ENCODE measurements around the gene LRRC3. TPM values are rescaled to one million over a fixed set of nuclear protein-coding genes. Genes with fewer than 3 reads are reported as not detected.

LRRC3 gene
- total and polyA plus RNA-seq, 5 experiments from 2014 or later, result 0.06 to 0.91 (median 0.32) TPM

- no peak overlapping the region for H3K27ac Mint-ChIP-seq
- H3K27me3 Mint-ChIP-seq, result no peaks in the 10 kb centered on the region
- DNase-seq (peak in 1 of 10 donors; percentile 40), ATAC-seq (no peak)
- peaks cover 0 to 12% (median 0%) of the 10 kb centered on the region in 9 donors for H3K9me3 Mint-ChIP-seq
- H3K36me3 Mint-ChIP-seq, result no peaks in the 10 kb centered on the region
- peaks cover 0 to 9% (median 4%) of the 10 kb centered on the region in 4 donors for H3K4me1 Mint-ChIP-seq
- peak overlapping the region in 9 of 10 donors; percentile 28 to 80 (median 57) for H3K4me3 Mint-ChIP-seq
- POLR2A ChIA-PET, result interaction anchor here (1.2 kb wide), 1 partner anchor 118 kb away, joined by 3 read pairs; the partner anchor contains the start of gene CFAP410
These were observed 1.8 kb downstream of the LRRC3 start for GRCh38 chr21:44456915-44457736.

- POLR2A ChIA-PET, result no interaction called here
- ATAC-seq (no peak), DNase-seq (peak in 1 of 10 donors; percentile 59)
- Mint-ChIP-seq H3K27me3 (peaks cover 0 to 2% (median 0%) of the 10 kb centered on the region in 5 donors), H3K4me1 (peaks cover 0 to 8% (median 4%) of the 10 kb centered on the region in 4 donors), H3K27ac (no peak overlapping the region), H3K36me3 (no peaks in the 10 kb centered on the region), H3K4me3 (no peak overlapping the region), H3K9me3 (peaks cover 0 to 4% (median 0%) of the 10 kb centered on the region in 9 donors)
These were observed 3.8 kb downstream of the LRRC3 start for GRCh38 chr21:44458971-44459711.

DNA sequence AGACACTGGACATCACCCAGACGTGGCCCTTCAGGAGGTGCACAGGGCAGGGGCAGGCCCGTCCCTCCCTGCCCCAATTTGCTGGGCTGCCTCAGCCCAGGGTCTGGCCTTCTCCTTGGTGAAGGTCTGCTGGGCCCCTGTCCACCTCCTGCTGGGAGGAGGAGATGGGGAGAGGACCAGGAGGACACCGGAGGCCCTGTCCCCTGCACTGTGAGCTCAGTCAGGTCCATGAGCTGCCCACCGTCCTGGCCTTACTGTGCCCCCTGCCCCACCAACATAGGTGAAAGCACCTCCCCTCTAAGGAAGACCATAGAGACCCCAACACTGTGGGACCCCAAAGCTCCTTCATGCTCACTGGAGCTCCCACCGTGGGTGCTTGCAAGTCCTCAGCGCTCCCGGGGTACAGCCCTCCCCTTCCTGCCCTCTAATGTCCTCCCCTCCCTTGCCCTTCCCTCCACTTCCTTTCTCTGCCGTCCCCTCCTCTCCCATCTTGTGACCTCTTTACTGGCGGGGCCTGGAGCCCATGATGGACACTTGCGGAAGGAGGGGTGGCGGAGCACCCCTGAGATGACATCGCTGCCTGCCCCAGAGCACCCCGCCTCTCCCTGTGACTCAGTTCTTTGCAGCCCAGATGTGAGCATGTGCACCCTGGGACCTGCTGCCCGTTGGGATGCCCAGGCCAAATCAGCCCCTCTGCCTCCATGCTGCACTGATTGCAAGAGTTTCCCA is 4.6 kb downstream of the LRRC3 start:
- peaks cover 0 to 2% (median 0%) of the 10 kb centered on the region in 5 donors for H3K27me3 Mint-ChIP-seq
- peak overlapping the region in 2 of 10 donors; percentile 4 to 67 for H3K27ac Mint-ChIP-seq
- H3K4me1 Mint-ChIP-seq, result peaks cover 0 to 4% (median under 1%) of the 10 kb centered on the region in 4 donors
- no peak overlapping the region for H3K4me3 Mint-ChIP-seq
- H3K36me3 Mint-ChIP-seq, result no peaks in the 10 kb centered on the region
- ATAC-seq (no peak), DNase-seq (peak in 1 of 10 donors; percentile 48)
- H3K9me3 Mint-ChIP-seq, result peaks cover 0 to 2% (median 0%) of the 10 kb centered on the region in 9 donors
- POLR2A ChIA-PET, result no interaction called here

GRCh38 chr21:44460441-44460755 is 5.1 kb downstream of the LRRC3 start:
- DNase-seq (no peak), ATAC-seq (no peak)
- H3K9me3 Mint-ChIP-seq, result no peaks in the 10 kb centered on the region
- H3K27me3 Mint-ChIP-seq, result peaks cover 0 to 2% (median 0%) of the 10 kb centered on the region in 5 donors
- H3K4me3 Mint-ChIP-seq, result no peak overlapping the region
- H3K27ac Mint-ChIP-seq, result peak overlapping the region in 1 of 10 donors; percentile 4
- no peaks in the 10 kb centered on the region for H3K36me3 Mint-ChIP-seq
- H3K4me1 Mint-ChIP-seq, result peaks cover 0 to 4% (median under 1%) of the 10 kb centered on the region in 4 donors
- POLR2A ChIA-PET, result no interaction called here

DNA sequence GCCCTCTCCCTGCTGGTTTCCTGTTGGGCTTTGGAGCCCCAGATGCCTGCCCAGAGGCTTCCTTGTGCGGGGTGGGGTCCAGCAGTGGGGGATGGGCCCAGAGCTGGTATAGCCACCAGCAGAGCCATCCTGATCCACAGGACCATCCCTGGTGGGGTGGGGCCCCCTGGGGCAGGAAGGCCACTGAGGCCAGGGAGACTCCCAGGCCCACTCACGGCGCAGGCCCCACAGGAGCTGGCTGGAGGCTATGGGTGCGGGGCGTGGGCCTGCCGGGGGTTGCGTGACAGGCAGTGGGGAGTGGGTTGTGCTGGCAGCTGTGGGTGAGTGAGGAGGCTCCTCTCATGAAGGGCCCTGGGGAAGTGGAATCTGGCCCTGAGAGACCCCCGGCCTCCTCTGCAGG is 5.7 kb downstream of the LRRC3 start:
- peaks cover 0 to 4% (median under 1%) of the 10 kb centered on the region in 4 donors for H3K4me1 Mint-ChIP-seq
- no peaks in the 10 kb centered on the region for H3K9me3 Mint-ChIP-seq
- no peak for ATAC-seq
- H3K27me3 Mint-ChIP-seq, result peaks cover 0 to 2% (median 0%) of the 10 kb centered on the region in 5 donors
- DNase-seq, result peak in 1 of 10 donors; percentile 19
- no peak overlapping the region for H3K4me3 Mint-ChIP-seq
- no peaks in the 10 kb centered on the region for H3K36me3 Mint-ChIP-seq
- POLR2A ChIA-PET, result no interaction called here
- H3K27ac Mint-ChIP-seq, result no peak overlapping the region

DNA sequence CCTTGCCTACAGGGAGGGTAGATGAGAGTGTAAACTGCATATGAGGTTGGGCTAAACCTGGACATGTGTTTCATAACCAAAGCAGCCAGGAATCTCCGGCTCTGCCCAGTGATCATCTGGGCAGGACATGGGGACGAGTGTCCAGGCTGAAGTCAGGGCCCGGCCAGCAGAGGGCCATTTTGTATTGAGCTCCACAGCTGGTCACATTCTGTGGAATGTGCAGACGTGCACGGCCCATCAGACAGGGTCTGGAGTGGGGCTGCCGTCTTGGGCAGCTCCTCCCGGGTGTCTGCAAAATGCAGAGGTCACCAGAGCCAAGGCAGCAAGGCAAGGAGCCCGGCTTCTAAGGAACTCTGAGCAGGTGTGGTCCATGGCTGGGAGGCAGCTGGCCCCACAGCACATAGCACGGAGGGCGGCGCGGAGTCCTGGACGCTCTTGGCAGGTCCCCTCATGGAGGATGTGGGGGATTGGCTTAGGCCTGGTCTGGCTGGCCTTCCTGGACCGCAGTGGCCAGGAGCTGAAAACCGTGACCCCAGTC is 6.2 kb downstream of the LRRC3 start:
- DNase-seq (peak in 1 of 10 donors; percentile 34), ATAC-seq (no peak)
- Mint-ChIP-seq H3K36me3 (no peaks in the 10 kb centered on the region), H3K4me3 (no peak overlapping the region), H3K9me3 (no peaks in the 10 kb centered on the region), H3K4me1 (peaks cover 0 to 4% (median 0%) of the 10 kb centered on the region in 4 donors), H3K27me3 (peaks cover 0 to 2% (median 0%) of the 10 kb centered on the region in 5 donors), H3K27ac (no peak overlapping the region)
- POLR2A ChIA-PET, result no interaction called here

- H3K27me3 Mint-ChIP-seq, result peaks cover 0 to 2% (median 0%) of the 10 kb centered on the region in 5 donors
- ATAC-seq, result no peak
- no peak overlapping the region for H3K4me3 Mint-ChIP-seq
- POLR2A ChIA-PET, result no interaction called here
- DNase-seq, result no peak
- peak overlapping the region in 1 of 10 donors; percentile 67 for H3K27ac Mint-ChIP-seq
- H3K4me1 Mint-ChIP-seq, result peaks cover 0 to 4% (median 0%) of the 10 kb centered on the region in 4 donors
- H3K36me3 Mint-ChIP-seq, result no peaks in the 10 kb centered on the region
- H3K9me3 Mint-ChIP-seq, result no peaks in the 10 kb centered on the region
These were observed 7.0 kb downstream of the LRRC3 start for GRCh38 chr21:44462086-44462833.

- H3K9me3 Mint-ChIP-seq, result no peaks in the 10 kb centered on the region
- peaks cover 0 to 4% (median 0%) of the 10 kb centered on the region in 4 donors for H3K4me1 Mint-ChIP-seq
- no peak overlapping the region for H3K27ac Mint-ChIP-seq
- H3K36me3 Mint-ChIP-seq, result no peaks in the 10 kb centered on the region
- no peak for DNase-seq
- POLR2A ChIA-PET, result no interaction called here
- ATAC-seq, result no peak
- peaks cover 0 to 2% (median 0%) of the 10 kb centered on the region in 5 donors for H3K27me3 Mint-ChIP-seq
- H3K4me3 Mint-ChIP-seq, result no peak overlapping the region
These were observed 7.5 kb downstream of the LRRC3 start for GRCh38 chr21:44462834-44463200.

GRCh38 chr21:44463724-44464123 is 8.4 kb downstream of the LRRC3 start:
- Mint-ChIP-seq H3K36me3 (no peaks in the 10 kb centered on the region), H3K27ac (peak overlapping the region in 2 of 10 donors; percentile 6 to 69), H3K4me1 (peaks cover 0 to 4% (median 0%) of the 10 kb centered on the region in 4 donors), H3K27me3 (peaks cover 0 to 2% (median 0%) of the 10 kb centered on the region in 5 donors), H3K9me3 (no peaks in the 10 kb centered on the region), H3K4me3 (no peak overlapping the region)
- DNase-seq (no peak), ATAC-seq (no peak)
- POLR2A ChIA-PET, result no interaction called here

- ATAC-seq, result no peak
- no peak overlapping the region for H3K4me3 Mint-ChIP-seq
- no peaks in the 10 kb centered on the region for H3K9me3 Mint-ChIP-seq
- no peaks in the 10 kb centered on the region for H3K36me3 Mint-ChIP-seq
- POLR2A ChIA-PET, result no interaction called here
- H3K27ac Mint-ChIP-seq, result no peak overlapping the region
- no peak for DNase-seq
- H3K27me3 Mint-ChIP-seq, result peaks cover 0 to 2% (median 0%) of the 10 kb centered on the region in 5 donors
- peaks cover 0 to 4% (median 0%) of the 10 kb centered on the region in 4 donors for H3K4me1 Mint-ChIP-seq
These were observed 9.0 kb downstream of the LRRC3 start for GRCh38 chr21:44464351-44464750.

DNA sequence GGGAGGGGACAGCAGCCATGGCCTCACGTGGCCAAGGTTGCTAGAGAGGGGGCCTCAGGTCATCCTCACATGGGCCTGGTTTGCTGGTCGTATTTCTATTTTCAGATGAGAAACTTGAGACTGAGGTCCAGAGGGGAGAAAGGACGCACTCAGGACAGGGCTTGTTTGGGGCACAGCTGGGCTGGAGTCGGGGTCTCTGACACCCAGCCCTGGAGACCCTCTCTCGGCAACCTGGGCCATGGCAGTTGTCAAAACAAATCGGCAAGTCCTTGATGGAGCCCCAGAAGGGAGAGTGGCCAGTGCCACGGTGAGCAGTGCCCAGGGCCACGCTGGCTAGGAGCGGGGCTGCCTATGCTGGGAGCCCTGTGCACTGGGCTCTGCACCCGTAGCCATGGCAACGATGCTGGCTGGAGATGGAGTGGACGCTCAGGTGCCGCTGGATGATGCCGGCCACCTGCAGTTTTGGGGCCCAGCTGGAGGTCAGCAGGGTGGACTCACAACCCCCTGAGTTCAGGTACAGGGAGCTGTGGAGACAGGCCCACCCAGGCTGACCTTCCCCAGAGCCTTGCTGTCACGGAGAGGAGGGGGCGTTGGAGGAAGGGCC is 11.1 kb downstream of the LRRC3 start:
- DNase-seq (no peak), ATAC-seq (no peak)
- Mint-ChIP-seq H3K9me3 (no peaks in the 10 kb centered on the region), H3K4me3 (no peak overlapping the region), H3K4me1 (no peaks in the 10 kb centered on the region), H3K27me3 (peaks cover 0 to 2% (median 0%) of the 10 kb centered on the region in 5 donors), H3K36me3 (no peaks in the 10 kb centered on the region), H3K27ac (peak overlapping the region in 1 of 10 donors; percentile 65)
- POLR2A ChIA-PET, result no interaction called here

Data from naive thymus-derived CD8-positive, alpha-beta T cell (primary cell).